ENCODE data around the gene WNT2B. TPM values are rescaled to one million over a fixed set of nuclear protein-coding genes. Genes with fewer than 3 reads are reported as not detected.

Gene WNT2B
- total RNA-seq, 1 experiment from 2014 or later = 14.7 TPM

GRCh38 chr1:112522621-112523020, 13.9 kb downstream of the WNT2B start:
- Histone ChIP-seq H3K4me1 (replicated peaks) (peaks cover 60% of the 10 kb centered on the region), H3K36me3 (peaks cover 44% of the 10 kb centered on the region), H3K27ac (peak overlapping the region; percentile 81), H3K27me3 (replicated peaks) (no peaks in the 10 kb centered on the region), H3K9me3 (replicated peaks) (no peaks in the 10 kb centered on the region), H3K4me3 (no peak overlapping the region)
- peak; percentile 91 to 95 for DNase-seq (ENCODE audit: low read depth in 1 of 2, low spot score in 2 of 2)

GRCh38 chr1:112524251-112524650, 15.5 kb downstream of the WNT2B start:
- DNase-seq (ENCODE audit: low read depth in 1 of 2, low spot score in 2 of 2) = peak; percentile 88
- Histone ChIP-seq H3K27ac (peak overlapping the region; percentile 81), H3K27me3 (replicated peaks) (no peaks in the 10 kb centered on the region), H3K36me3 (peaks cover 39% of the 10 kb centered on the region), H3K4me3 (no peak overlapping the region), H3K4me1 (replicated peaks) (peaks cover 76% of the 10 kb centered on the region), H3K9me3 (replicated peaks) (no peaks in the 10 kb centered on the region)

GRCh38 chr1:112524986-112525385, 16.2 kb downstream of the WNT2B start:
- H3K36me3 ChIP-seq = peaks cover 39% of the 10 kb centered on the region
- DNase-seq (ENCODE audit: low read depth in 1 of 2, low spot score in 2 of 2) = no peak
- H3K9me3 ChIP-seq (replicated peaks) = no peaks in the 10 kb centered on the region
- no peaks in the 10 kb centered on the region for H3K27me3 ChIP-seq (replicated peaks)
- peaks cover 84% of the 10 kb centered on the region for H3K4me1 ChIP-seq (replicated peaks)
- H3K27ac ChIP-seq = peak overlapping the region; percentile 81
- H3K4me3 ChIP-seq = no peak overlapping the region

GRCh38 chr1:112527266-112528010, 18.7 kb downstream of the WNT2B start:
- peak in 1 of 2 experiments; percentile 72 for DNase-seq (ENCODE audit: low read depth in 1 of 2, low spot score in 2 of 2)
- Histone ChIP-seq H3K4me1 (replicated peaks) (peaks cover 81% of the 10 kb centered on the region), H3K27me3 (replicated peaks) (no peaks in the 10 kb centered on the region), H3K4me3 (no peak overlapping the region), H3K27ac (peak overlapping the region; percentile 82), H3K36me3 (peaks cover 21% of the 10 kb centered on the region), H3K9me3 (replicated peaks) (no peaks in the 10 kb centered on the region)

GRCh38 chr1:112528076-112528475, 19.3 kb downstream of the WNT2B start:
- Histone ChIP-seq H3K27me3 (replicated peaks) (no peaks in the 10 kb centered on the region), H3K27ac (peak overlapping the region; percentile 82), H3K36me3 (peaks cover 18% of the 10 kb centered on the region), H3K4me3 (no peak overlapping the region), H3K4me1 (replicated peaks) (peaks cover 81% of the 10 kb centered on the region), H3K9me3 (replicated peaks) (no peaks in the 10 kb centered on the region)
- DNase-seq (ENCODE audit: low read depth in 1 of 2, low spot score in 2 of 2) = no peak

GRCh38 chr1:112529301-112529700, 20.5 kb downstream of the WNT2B start:
- no peaks in the 10 kb centered on the region for H3K9me3 ChIP-seq (replicated peaks)
- H3K27me3 ChIP-seq (replicated peaks) = no peaks in the 10 kb centered on the region
- peaks cover 18% of the 10 kb centered on the region for H3K36me3 ChIP-seq
- H3K4me1 ChIP-seq (replicated peaks) = peaks cover 75% of the 10 kb centered on the region
- H3K27ac ChIP-seq = peak overlapping the region; percentile 82
- H3K4me3 ChIP-seq = no peak overlapping the region
- DNase-seq (ENCODE audit: low read depth in 1 of 2, low spot score in 2 of 2) = peak in 1 of 2 experiments; percentile 38

GRCh38 chr1:112530832-112531231, 22.1 kb downstream of the WNT2B start:
- Histone ChIP-seq H3K4me3 (no peak overlapping the region), H3K36me3 (peaks cover 10% of the 10 kb centered on the region; the same call in 1 of the 2 replicates), H3K27ac (no peak overlapping the region), H3K27me3 (replicated peaks) (no peaks in the 10 kb centered on the region), H3K4me1 (replicated peaks) (peaks cover 60% of the 10 kb centered on the region), H3K9me3 (replicated peaks) (no peaks in the 10 kb centered on the region)
- no peak for DNase-seq (ENCODE audit: low read depth in 1 of 2, low spot score in 2 of 2)

GRCh38 chr1:112532064-112532463, 23.3 kb downstream of the WNT2B start:
- peak overlapping the region; percentile 84 for H3K27ac ChIP-seq
- no peaks in the 10 kb centered on the region for H3K9me3 ChIP-seq (replicated peaks)
- peaks cover 5% of the 10 kb centered on the region; the same call in 1 of the 2 replicates for H3K36me3 ChIP-seq
- H3K4me1 ChIP-seq (replicated peaks) = peaks cover 53% of the 10 kb centered on the region
- no peaks in the 10 kb centered on the region for H3K27me3 ChIP-seq (replicated peaks)
- H3K4me3 ChIP-seq = no peak overlapping the region
- no peak for DNase-seq (ENCODE audit: low read depth in 1 of 2, low spot score in 2 of 2)

- Histone ChIP-seq H3K36me3 (peaks cover 4% of the 10 kb centered on the region; the same call in 1 of the 2 replicates), H3K27me3 (replicated peaks) (no peaks in the 10 kb centered on the region), H3K27ac (peak overlapping the region; percentile 84), H3K9me3 (replicated peaks) (no peaks in the 10 kb centered on the region), H3K4me3 (no peak overlapping the region), H3K4me1 (replicated peaks) (peaks cover 47% of the 10 kb centered on the region)
- peak in 1 of 2 experiments; percentile 54 for DNase-seq (ENCODE audit: low read depth in 1 of 2, low spot score in 2 of 2)
Measured at GRCh38 chr1:112533029-112533428, 24.3 kb downstream of the WNT2B start.

- no peak for DNase-seq (ENCODE audit: low read depth in 1 of 2, low spot score in 2 of 2)
- Histone ChIP-seq H3K4me3 (no peak overlapping the region), H3K36me3 (peaks cover 22% of the 10 kb centered on the region), H3K9me3 (replicated peaks) (no peaks in the 10 kb centered on the region), H3K27ac (no peak overlapping the region), H3K4me1 (replicated peaks) (peaks cover 24% of the 10 kb centered on the region), H3K27me3 (replicated peaks) (no peaks in the 10 kb centered on the region)
Measured at GRCh38 chr1:112536561-112536960, 27.8 kb downstream of the WNT2B start.

GRCh38 chr1:112537456-112537855, 28.7 kb downstream of the WNT2B start:
- DNase-seq (ENCODE audit: low read depth in 1 of 2, low spot score in 2 of 2) = no peak

GRCh38 chr1:112538883-112539282, 30.1 kb downstream of the WNT2B start:
- Histone ChIP-seq H3K27ac (no peak overlapping the region), H3K4me1 (replicated peaks) (peaks cover 12% of the 10 kb centered on the region), H3K36me3 (peaks cover 24% of the 10 kb centered on the region), H3K27me3 (replicated peaks) (no peaks in the 10 kb centered on the region), H3K4me3 (no peak overlapping the region), H3K9me3 (replicated peaks) (no peaks in the 10 kb centered on the region)
- no peak for DNase-seq (ENCODE audit: low read depth in 1 of 2, low spot score in 2 of 2)

More at GRCh38 chr1:112537456-112537855, 28.7 kb downstream of the WNT2B start:
- Histone ChIP-seq H3K4me3 (no peak overlapping the region), H3K9me3 (replicated peaks) (no peaks in the 10 kb centered on the region), H3K36me3 (peaks cover 22% of the 10 kb centered on the region), H3K27ac (no peak overlapping the region), H3K27me3 (replicated peaks) (no peaks in the 10 kb centered on the region), H3K4me1 (replicated peaks) (peaks cover 18% of the 10 kb centered on the region)

- no peak overlapping the region for H3K27ac ChIP-seq
- no peak for DNase-seq (ENCODE audit: low read depth in 1 of 2, low spot score in 2 of 2)
- H3K4me1 ChIP-seq (replicated peaks) = peaks cover 27% of the 10 kb centered on the region
- no peak overlapping the region for H3K4me3 ChIP-seq
- H3K36me3 ChIP-seq = peaks cover 24% of the 10 kb centered on the region
- no peaks in the 10 kb centered on the region for H3K9me3 ChIP-seq (replicated peaks)
- H3K27me3 ChIP-seq (replicated peaks) = no peaks in the 10 kb centered on the region
Measured at GRCh38 chr1:112540226-112540794, 31.5 kb downstream of the WNT2B start.

- Histone ChIP-seq H3K27ac (no peak overlapping the region), H3K4me3 (no peak overlapping the region), H3K9me3 (replicated peaks) (no peaks in the 10 kb centered on the region), H3K36me3 (peaks cover 29% of the 10 kb centered on the region), H3K4me1 (replicated peaks) (peaks cover 37% of the 10 kb centered on the region), H3K27me3 (replicated peaks) (no peaks in the 10 kb centered on the region)
- no peak for DNase-seq (ENCODE audit: low read depth in 1 of 2, low spot score in 2 of 2)
Measured at GRCh38 chr1:112541299-112541698, 32.5 kb downstream of the WNT2B start.

All from SJSA1 (cell line).